Dermis blood vessel endothelial cell (primary cell): ENCODE measurements around the gene FAM114A2. TPM values are rescaled to one million over a fixed set of nuclear protein-coding genes. Genes with fewer than 3 reads are reported as not detected.

Experiments
- DNase-seq: peaks from one replicate; pipeline ENCODE4 v3.0.0; 2010
- total RNA-seq: library from RNA; depleted of rRNA; stranded (reverse); fragments of >200 nt; gene quantifications from 2 replicates; pipeline ENCODE4 v1.2.3, GENCODE V29; 2014

FAM114A2 gene
- total RNA-seq, 1 donor from 2014 or later: 49.9 TPM

- no peak for DNase-seq
Measured at GRCh38 chr5:153981905-153982605, 56.7 kb downstream of the FAM114A2 start.

DNA sequence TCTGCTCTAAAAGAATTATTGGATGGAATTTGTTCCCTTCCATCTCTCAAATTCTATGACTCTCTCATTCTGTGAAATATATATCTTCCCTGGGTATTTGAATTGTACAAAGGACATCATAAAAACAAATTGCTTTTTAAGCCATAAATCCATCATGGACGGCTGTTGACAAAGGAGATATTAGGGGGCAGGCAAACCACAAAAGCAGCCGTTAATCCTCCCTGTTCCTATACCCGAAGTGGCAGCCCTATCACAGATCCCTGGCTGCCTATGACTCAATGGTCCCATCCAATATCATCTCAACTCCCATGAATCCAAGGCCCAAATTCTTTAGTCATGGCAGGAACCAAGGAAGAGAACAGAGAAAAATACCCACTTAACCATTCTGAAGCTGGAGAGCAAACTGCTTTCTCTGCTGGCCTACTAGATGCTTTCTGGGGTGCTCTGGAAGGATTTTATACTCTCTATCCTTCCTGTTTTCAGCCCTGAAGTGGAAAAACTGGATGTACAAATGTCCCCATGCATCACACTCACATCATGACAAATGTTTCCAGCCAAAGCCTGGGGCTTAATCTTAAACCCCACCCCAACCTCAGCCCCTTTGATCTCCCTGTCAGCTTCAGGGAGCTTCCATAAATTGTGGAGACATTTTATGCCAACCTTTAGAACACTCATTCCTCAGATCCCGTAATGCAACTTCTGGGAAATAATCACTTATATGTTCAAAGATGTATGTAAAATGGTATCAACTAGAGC, 59.5 kb downstream of the FAM114A2 start:
- no peak for DNase-seq

DNA sequence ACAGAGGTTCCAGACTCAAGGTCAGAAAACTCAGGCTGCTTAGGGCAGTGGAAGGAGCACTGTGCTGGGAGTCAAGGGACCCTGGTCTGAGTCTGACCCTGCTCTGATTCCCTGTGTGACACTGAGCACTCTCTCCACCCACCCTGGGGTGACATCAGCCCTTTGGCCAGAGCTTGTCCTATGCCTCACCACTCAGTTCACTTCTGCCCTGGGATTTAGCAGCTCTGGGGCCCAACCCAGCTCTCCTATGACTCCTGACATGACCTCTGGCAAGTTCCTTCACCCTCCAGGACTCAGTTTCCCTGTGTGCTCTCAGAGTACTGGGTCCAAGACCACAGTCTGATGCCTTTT, 63.9 kb downstream of the FAM114A2 start:
- peak; percentile 4 for DNase-seq

DNA sequence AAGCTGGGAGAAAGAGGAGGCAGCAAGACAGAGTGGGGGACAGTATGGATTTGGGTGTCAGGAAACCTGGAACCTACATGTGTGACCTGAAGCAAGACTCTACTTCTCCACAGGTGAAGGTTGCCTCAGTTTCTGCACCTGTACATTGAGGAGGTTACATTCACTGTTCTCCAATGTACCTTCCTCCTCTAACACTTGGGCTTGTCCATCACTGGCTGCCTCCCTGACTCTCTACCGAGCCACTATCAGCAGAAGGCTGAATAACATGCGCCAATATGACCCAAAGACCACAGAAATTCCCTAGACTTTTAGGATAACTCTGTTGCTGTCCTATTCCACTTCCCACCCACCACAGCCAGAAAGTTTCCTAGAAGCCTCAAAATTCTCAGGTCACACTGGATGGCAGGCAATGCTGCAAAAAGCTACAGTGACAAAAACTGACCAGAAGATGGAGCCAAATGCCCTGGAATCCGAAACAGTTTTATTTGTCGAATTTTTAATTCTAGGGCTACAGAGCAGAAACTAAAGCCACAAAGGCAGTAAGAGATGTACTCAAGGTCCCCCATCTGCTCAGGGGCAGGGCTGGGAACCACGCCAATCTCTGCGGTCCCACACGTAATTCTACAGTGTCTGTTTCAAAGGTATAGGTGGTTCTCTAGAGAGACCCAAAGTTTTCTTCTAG, 64.4 kb downstream of the FAM114A2 start:
- DNase-seq: peak; percentile 75

DNA sequence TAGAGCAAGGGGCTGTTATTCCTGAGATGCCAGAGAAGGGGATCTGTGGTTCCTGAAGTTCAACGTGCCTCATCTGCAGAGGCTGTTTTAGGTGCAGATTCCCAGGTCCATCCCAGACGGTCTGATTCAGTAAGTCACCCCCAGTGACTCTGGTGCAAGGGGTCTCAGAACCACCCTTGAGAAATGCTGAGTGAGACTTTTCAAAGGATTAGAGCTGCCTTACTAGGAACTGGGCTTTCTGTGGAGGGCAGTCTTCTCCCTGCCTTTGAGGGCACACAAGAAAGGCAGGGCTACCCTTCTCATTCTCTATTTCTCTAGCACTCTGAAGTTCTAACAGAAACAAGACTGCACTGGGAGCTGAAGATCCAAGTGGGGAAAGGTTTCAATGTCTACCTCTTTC, 66.5 kb downstream of the FAM114A2 start:
- DNase-seq: no peak

DNA sequence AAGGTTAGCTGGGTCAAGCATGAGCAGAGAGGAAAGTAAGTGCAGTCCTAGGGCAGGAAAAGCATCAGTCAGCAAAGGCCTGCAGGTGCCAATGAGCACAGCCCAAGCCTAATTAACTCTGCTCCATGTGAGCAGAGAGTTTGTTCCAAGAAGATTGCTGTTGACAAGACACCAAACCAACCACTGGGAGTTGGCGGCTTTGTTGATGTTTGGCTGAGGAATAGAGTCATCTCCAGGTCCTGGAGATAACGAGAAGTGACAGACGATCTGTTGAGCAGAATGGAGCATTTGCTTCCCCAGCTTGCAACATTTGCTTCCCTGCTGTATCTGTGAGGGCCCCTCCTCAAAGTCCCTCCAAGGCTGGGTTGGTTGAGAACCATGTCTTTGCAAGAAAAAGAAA, 68.2 kb downstream of the FAM114A2 start:
- no peak for DNase-seq

DNA sequence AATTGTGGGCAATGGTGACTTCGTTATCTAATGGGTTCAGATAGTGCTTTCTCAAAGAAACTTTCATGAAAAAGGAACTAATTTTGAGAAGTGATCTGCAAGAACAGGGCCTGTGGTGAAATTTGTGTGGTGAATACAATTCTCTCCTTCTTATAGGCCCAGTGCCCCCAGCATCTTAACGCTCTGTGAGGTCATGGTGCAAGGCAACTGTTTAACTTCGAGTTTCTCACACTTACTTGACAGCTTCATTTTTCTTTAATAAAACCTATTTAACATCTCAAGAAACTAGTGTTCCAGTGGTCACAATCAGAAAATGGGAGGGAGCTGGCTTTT, 69.2 kb downstream of the FAM114A2 start:
- no peak for DNase-seq

DNA sequence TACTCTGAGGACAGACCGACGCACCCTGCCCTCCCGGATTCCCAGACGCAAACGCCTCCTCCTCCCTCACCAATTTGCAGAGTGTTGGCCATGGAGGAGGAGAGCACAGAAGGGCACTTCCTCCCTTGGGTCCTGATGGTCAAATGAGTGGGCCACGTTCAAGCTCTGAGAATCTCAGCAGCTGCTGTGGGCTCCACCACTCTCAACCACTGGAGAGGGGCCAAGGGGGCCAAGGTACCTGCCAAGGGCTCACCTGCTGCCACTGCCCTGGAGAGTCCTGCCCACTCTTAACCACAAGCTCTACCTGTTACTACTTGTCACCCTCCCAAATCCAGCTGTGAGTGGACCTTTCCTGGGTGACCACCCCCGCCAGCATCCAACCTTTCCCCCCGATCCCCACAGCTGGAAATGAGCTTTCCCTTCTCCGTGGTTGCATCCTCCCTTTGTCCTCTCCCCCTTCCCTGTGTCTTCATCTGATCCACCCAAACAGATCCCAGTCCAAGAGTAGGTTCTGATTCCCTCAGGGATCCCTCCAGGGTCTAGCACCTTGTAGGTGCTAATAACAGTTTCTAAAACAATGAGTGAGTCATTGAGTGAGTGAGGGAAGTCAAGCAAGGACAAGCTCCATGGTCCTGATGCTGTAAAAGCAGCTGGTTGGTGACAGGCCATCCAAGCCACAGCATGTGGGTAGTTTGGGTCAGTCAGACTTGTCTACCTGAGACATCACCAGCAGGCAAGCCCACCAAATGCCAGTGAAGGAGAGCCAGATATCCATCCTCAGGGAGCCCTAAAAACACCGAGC, 69.7 kb downstream of the FAM114A2 start:
- no peak for DNase-seq

DNA sequence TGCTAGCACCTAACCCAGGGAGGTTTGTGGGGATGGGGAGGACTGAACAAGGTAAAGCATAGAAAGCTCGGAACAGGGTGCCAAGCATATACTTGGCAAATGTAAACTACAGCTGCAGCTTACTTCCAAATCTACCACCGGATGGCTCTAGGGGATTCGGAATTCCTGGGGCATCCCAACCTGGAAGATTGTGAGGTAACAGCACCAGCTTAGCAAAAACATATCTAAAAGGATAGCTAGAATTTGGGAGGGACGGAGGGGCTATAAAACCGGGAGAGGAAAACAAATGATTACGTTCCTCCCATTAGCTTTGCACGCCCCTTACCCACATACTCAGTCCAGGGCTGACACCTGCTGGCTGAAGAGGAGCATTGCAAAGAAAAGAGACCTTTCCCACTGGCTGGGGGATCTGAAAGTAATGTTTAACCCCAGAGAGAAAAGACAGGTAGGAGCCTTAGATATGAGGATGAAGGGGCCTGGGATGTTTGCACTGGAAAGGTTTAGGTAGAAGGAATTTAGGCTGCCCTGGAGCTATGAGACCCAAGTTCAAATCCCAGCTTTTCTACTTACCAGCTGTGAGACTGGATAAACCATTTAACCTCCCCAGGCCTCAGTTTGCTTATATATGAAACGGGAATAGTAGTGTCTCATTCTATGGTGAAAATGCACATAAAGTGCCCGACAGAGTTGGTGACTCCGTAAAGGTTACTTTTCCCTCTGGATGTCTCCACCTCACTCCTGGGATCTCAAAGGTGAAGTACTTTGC, 73.6 kb downstream of the FAM114A2 start:
- DNase-seq: peak; percentile 73

DNA sequence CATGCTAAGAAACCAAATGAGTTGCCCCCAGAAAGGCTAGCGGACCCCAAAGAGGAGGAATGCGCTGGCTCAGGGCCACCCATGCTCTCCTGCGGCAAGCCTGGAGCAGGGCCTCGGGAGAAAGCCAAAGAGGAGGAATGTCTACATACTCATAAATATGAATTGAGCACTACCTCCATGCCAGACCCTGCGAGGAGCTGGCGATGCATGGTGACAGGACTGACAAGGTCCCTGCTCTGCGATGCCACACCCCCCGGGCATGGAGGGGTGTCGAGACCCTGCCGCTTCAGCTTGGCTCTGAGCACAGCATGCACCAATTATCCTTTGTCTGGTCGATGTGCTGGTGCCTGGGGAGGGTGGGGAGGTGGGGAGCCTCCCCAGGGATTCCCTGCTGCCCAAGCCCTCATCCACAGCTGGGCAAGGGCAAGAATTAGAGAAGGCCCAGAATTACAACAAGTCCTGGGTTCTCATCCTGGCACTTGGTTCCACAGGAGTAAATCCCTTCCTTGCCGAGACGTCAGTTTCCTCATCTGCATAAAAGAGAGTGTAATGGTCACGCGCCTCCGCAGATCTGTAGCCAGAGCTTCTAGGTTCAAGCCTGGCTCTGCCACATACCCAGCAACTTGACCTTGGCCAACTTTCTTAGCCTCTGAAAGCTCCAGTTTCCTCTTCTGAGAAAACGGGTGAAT, 74.4 kb downstream of the FAM114A2 start:
- DNase-seq: no peak

DNA sequence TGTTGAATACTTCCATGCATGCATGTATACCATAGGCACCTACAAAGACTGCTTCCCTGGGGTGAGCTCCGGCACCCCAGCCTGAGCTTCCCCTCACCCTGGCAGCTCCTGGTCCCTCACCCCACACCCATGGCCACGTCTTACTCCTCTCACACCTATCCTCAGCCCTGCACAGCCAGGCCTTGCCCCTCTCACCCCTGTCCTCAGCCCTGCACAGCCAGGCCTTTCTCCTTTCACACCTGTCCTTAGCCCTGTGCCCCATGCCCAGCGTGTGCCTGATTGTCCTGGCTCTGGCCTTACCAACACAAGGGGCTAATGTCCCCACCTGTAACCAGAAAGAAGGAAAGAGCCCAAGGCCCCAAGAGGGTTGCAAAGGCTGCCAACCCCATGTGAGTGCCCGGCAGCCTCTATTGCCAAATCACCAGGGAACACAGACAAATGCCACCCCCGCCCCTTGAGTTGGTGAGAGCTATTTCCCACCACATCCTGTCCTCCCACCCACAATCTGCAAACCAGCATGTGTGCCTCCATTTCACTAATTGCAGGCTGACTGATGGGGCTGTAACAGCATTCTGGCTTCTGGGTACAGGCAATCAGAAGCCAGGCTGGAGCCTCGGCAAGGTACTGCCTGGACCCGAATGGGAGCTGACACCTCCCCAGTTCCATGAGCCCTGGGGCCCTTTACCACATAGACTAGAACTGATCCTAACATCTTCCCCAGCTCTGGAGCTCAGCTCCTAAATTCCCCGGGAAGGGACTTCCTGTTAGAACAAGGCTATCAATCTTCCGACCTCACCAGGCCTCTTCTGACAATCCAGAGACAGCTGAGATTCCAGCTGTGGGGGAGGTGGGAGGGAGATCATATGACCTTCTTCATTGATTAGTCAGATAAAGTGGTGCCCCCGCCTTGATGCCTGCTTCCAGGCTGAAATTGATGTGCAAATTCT, 78.2 kb downstream of the FAM114A2 start:
- DNase-seq: no peak

- no peak for DNase-seq
Measured at GRCh38 chr5:153959134-153959957, 79.4 kb downstream of the FAM114A2 start.

- no peak for DNase-seq
Measured at GRCh38 chr5:153957205-153957604, 81.5 kb downstream of the FAM114A2 start.

DNA sequence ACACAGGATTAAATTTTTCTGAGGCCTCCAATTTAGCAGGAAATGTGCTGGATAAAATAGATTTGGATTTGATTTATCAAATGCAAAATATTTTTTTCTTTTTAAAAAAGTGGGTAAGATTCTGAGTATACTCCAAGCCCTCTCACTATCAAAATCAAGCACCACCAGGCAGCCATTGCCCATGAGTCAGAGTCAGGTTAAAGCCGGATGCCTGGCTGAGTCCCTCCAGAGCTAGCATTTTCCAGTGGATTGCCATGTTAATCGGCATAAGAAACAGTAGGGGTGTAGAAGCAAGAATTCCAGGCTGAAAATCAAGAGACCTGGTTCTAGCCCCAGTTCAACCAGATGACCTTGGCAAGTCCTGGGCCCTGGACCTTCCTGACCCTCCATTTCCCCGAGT, 85.3 kb downstream of the FAM114A2 start:
- DNase-seq: no peak

DNA sequence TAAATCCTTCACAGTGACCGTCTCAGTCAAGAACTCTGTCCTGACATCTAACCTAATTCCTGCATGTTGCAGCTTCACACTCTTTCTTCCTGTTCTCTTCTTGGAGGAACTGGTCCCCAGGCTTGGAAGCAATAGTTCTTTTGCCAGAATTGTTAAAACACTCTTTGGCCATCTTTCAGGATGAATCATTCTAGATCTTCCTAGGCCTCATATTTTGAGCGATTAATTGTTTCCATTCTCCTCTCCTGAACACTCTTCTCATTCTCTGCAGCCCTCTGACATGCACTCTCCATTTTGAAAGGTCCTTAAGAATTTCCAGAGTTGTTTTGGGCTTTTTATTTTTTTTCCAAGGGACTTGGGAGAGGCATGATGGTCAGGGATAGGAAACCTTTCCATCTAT, 85.8 kb downstream of the FAM114A2 start:
- DNase-seq: no peak

GRCh38 chr5:153952057-153952456, 86.7 kb downstream of the FAM114A2 start:
- DNase-seq: no peak

GRCh38 chr5:153941265-153941664, 97.4 kb downstream of the FAM114A2 start:
- no peak for DNase-seq
